Measurements from ENCODE around the gene ZFYVE9.
"Not testable (repeated sequence)": the region's sequence is repeated elsewhere in the genome, so short reads cannot be mapped to it uniquely, and the experiment has no call there.

The ZFYVE9 gene

DNA sequence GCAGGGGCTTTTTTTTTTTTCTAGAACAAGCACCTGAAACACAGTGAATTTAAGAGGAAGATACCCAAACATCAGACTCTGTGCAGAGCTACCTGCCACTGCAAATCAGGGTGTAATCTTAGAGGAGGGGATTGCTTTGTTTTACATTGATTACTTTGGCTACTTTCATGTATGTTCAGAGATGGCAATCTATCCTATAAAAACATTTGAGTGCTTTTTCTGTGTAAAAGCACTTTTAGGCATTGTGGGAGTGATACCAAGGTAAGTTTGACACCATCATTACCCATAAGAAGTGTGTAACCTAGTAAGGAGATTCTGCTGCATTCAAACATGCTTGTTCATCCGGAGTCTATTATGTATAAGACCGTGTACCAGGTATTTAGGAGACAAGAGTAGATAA is 50.1 kb downstream of the ZFYVE9 start:
- Histone ChIP-seq H3K4me3 (ENCODE audit: low read depth, low read length) (no peak overlapping the region), H3K9me3 (ENCODE audit: severe bottlenecking) (no peaks in the 10 kb centered on the region), H3K36me3 (no peaks in the 10 kb centered on the region), H3K27ac (no peak overlapping the region), H3K27me3 (ENCODE audit: insufficient read depth, low read depth, severe bottlenecking) (no peaks in the 10 kb centered on the region)
- DNase-seq, result no peak
- TF ChIP-seq, protein P1, sequence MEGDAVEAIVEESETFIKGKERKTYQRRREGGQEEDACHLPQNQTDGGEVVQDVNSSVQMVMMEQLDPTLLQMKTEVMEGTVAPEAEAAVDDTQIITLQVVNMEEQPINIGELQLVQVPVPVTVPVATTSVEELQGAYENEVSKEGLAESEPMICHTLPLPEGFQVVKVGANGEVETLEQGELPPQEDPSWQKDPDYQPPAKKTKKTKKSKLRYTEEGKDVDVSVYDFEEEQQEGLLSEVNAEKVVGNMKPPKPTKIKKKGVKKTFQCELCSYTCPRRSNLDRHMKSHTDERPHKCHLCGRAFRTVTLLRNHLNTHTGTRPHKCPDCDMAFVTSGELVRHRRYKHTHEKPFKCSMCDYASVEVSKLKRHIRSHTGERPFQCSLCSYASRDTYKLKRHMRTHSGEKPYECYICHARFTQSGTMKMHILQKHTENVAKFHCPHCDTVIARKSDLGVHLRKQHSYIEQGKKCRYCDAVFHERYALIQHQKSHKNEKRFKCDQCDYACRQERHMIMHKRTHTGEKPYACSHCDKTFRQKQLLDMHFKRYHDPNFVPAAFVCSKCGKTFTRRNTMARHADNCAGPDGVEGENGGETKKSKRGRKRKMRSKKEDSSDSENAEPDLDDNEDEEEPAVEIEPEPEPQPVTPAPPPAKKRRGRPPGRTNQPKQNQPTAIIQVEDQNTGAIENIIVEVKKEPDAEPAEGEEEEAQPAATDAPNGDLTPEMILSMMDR (IDR thresholded peaks at IDR 0.05; ENCODE audit: low read depth, low read length), result no peak

DNA sequence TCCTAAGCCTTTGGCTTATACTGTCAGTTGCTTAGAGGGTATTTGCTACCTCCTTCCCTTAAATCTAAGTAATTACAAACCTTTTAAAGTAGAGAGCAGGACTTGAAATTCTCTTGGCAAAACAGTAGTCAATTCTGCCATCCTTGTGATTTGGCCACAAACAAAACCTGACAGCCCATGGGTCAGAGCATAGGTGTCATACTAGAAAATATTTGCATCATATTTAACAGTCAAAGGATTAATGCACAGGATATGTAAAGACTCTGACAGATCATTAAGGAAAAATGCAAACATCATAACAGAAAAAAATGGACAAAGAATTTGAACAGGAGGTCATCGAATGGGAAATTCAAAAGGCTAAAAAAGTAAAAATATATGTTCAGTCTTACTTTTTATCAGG is 50.5 kb downstream of the ZFYVE9 start:
- TF ChIP-seq, protein P1 (IDR thresholded peaks at IDR 0.05; ENCODE audit: low read depth, low read length), result no peak
- no peaks in the 10 kb centered on the region for H3K9me3 ChIP-seq (ENCODE audit: severe bottlenecking)
- no peaks in the 10 kb centered on the region for H3K27me3 ChIP-seq (ENCODE audit: insufficient read depth, low read depth, severe bottlenecking)
- no peak for DNase-seq
- no peak overlapping the region for H3K4me3 ChIP-seq (ENCODE audit: low read depth, low read length)
- H3K27ac ChIP-seq, result no peak overlapping the region
- H3K36me3 ChIP-seq, result no peaks in the 10 kb centered on the region

DNA sequence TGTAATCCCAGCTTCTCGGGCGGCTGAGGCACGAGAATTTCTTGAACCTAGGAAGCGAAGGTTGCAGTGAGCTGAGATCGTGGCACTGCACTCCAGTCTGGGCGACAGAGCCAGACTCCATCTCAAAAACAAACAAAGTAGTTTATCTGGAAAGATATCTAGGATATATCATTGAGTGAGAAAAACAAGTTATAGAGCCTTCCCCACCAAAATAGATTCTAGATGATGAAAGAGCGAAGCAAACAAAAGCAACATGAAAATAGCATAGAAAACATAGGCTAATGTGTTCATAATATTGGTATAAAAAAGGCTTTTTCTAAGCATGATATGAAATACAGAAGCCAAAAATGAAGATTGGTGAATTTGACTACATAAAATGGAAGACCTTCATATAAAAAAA is 52.1 kb downstream of the ZFYVE9 start:
- TF ChIP-seq, protein P1 (IDR thresholded peaks at IDR 0.05; ENCODE audit: low read depth, low read length), result no peak
- Histone ChIP-seq H3K9me3 (ENCODE audit: severe bottlenecking) (no peaks in the 10 kb centered on the region), H3K36me3 (no peaks in the 10 kb centered on the region), H3K27me3 (ENCODE audit: insufficient read depth, low read depth, severe bottlenecking) (no peaks in the 10 kb centered on the region), H3K27ac (no peak overlapping the region), H3K4me3 (ENCODE audit: low read depth, low read length) (no peak overlapping the region)
- DNase-seq, result no peak

DNA sequence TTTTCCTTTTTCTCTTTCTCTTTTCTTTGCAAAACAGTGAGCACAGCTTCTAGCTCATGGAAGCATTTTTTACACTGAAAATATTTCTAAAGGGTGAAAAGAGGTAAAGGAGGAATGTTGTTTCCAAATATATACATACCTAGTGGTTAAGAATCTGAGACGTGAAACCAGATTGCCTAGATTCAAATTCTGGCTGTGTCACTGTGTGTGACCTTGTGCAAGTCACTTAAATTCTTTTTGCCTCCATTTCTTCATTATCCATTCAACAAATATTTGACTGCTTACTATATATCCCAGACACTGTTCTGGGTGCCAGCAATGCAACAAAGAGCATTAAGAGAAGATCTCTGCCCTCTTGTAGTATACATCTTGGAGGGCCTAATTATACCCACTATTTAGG is 53.3 kb downstream of the ZFYVE9 start:
- H3K36me3 ChIP-seq, result no peaks in the 10 kb centered on the region
- TF ChIP-seq, protein P1 (IDR thresholded peaks at IDR 0.05; ENCODE audit: low read depth, low read length), result no peak
- DNase-seq, result no peak
- H3K27ac ChIP-seq, result no peak overlapping the region
- no peaks in the 10 kb centered on the region for H3K27me3 ChIP-seq (ENCODE audit: insufficient read depth, low read depth, severe bottlenecking)
- H3K4me3 ChIP-seq (ENCODE audit: low read depth, low read length), result no peak overlapping the region
- H3K9me3 ChIP-seq (ENCODE audit: severe bottlenecking), result peaks cover 3% of the 10 kb centered on the region

DNA sequence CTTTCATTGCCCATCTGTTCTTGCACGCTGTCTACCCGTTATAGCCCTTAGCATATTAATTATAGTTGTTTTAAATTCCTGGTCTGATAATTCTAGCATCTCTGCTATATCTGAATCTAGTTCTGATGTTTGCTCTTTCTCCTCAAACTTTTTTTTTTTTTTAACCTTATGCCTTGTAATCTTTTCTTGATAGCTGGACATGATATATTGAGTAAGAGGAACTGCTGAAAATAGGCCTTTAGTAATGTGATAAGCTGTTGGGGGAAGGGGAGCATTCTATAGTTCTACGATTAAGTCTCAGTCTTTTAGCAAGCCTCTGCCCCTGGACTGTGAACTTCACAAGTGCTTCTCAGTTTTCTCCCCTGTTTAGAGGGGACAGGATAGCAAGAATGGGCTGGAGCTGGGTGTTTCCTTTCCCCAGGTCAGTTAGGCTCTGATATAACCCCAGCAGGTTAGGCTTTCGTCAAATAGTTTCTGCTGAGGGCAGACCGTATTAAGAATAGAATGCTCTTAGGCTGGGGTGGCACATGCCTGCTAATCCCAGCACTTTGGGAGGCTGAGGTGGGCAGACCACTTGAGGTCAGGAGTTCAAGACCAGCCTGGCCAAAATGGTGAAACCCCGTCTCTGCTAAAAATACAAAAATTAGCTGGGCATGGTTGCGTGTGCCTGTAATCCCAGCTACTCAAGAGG is 62.2 kb downstream of the ZFYVE9 start:
- TF ChIP-seq, protein P1 (IDR thresholded peaks at IDR 0.05; ENCODE audit: low read depth, low read length), result no peak
- no peak for DNase-seq
- Histone ChIP-seq H3K4me3 (ENCODE audit: low read depth, low read length) (no peak overlapping the region), H3K36me3 (no peaks in the 10 kb centered on the region), H3K9me3 (ENCODE audit: severe bottlenecking) (peaks cover 3% of the 10 kb centered on the region), H3K27ac (no peak overlapping the region), H3K27me3 (ENCODE audit: insufficient read depth, low read depth, severe bottlenecking) (no peaks in the 10 kb centered on the region)

DNA sequence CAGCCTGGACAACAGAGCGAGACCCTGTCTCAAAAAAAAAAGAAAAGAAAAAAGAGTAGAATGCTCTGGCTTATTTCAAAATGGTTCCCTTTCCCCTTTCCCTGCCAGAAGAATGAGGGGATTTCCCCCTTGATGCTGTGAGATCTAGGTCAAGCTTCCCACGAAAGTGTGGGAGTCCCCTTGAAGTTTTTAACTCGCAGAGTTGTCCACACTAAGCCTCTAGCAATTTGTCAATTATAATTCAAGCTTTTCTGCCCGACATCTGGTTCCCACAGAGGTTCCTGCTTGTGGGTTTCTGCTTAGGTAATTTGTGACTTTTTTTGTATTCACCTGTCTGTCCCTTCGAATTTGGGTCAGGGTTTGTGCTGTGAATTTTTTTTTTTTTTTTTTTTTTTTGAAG is 62.8 kb downstream of the ZFYVE9 start:
- Histone ChIP-seq H3K36me3 (no peaks in the 10 kb centered on the region), H3K4me3 (ENCODE audit: low read depth, low read length) (no peak overlapping the region), H3K27me3 (ENCODE audit: insufficient read depth, low read depth, severe bottlenecking) (no peaks in the 10 kb centered on the region), H3K27ac (no peak overlapping the region), H3K9me3 (ENCODE audit: severe bottlenecking) (peaks cover 3% of the 10 kb centered on the region)
- DNase-seq, result no peak
- TF ChIP-seq, protein P1 (IDR thresholded peaks at IDR 0.05; ENCODE audit: low read depth, low read length), result no peak

DNA sequence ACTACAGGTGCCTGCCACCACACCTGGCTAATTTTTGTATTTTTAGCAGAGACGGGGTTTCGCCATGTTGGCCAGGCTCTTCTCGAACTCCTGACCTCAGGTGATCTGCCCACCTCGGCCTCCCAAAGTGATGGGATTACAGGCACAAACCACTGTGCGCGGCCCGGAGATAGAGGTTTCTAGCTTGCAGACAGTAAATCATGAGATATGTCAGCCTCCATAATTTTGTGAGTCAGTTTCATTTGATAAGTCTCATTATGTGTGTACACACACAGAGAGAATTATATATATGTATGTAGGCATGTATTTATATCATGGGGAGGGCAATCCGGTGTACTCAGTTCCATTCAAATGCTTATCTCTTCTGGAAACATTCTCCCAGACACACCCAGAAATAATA is 64.8 kb downstream of the ZFYVE9 start:
- not testable (repeated sequence) for H3K9me3 ChIP-seq (ENCODE audit: severe bottlenecking); H3K27me3 ChIP-seq (ENCODE audit: insufficient read depth, low read depth, severe bottlenecking); H3K27ac ChIP-seq; H3K36me3 ChIP-seq; H3K4me3 ChIP-seq (ENCODE audit: low read depth, low read length); DNase-seq
